HG03565 (cell line): Measurements from ENCODE around the gene HES5.

Experiments used
- ATAC-seq: cut with Tn5 transposase; IDR thresholded peaks from one replicate; pipeline ENCODE4 v1.9.1; 2021; ENCODE audit warnings: mild to moderate bottlenecking, moderate library complexity; ENCODE audit not compliant: unreplicated experiment

The HES5 gene

GRCh38 chr1:2533365-2533764, 3.3 kb upstream of the HES5 start:
- no peak for ATAC-seq

GRCh38 chr1:2532485-2533160, 2.6 kb upstream of the HES5 start:
- no peak for ATAC-seq

- no peak for ATAC-seq
Observed at GRCh38 chr1:2530513-2531361, 674 bp upstream of the HES5 start.

GRCh38 chr1:2528966-2529783, 888 bp downstream of the HES5 start:
- ATAC-seq, result no peak

- no peak for ATAC-seq
Observed at GRCh38 chr1:2528611-2528965, 1.5 kb downstream of the HES5 start.

- ATAC-seq, result no peak
Observed at GRCh38 chr1:2528016-2528415, 2.0 kb downstream of the HES5 start.

- no peak for ATAC-seq
Observed at GRCh38 chr1:2527556-2527860, 2.6 kb downstream of the HES5 start.

- ATAC-seq, result peak; percentile 28
Observed at GRCh38 chr1:2526824-2527555, 3.1 kb downstream of the HES5 start.

- peak; percentile 67 for ATAC-seq
Observed at GRCh38 chr1:2525920-2526823, 3.9 kb downstream of the HES5 start, which contains the start of gene PANK4. TSS of gene PANK4 (minus strand) at chr1:2526596. CDS start at chr1:2526587, 9 bp downstream.

GRCh38 chr1:2525572-2525919, 4.5 kb downstream of the HES5 start:
- ATAC-seq, result no peak

- no peak for ATAC-seq
Observed at GRCh38 chr1:2523891-2524609, 6.0 kb downstream of the HES5 start.

GRCh38 chr1:2523191-2523890, 6.7 kb downstream of the HES5 start:
- ATAC-seq, result no peak

- ATAC-seq, result no peak
Observed at GRCh38 chr1:2522230-2522629, 7.8 kb downstream of the HES5 start.

- ATAC-seq, result no peak
Observed at GRCh38 chr1:2520806-2521205, 9.3 kb downstream of the HES5 start.

- ATAC-seq, result no peak
Observed at GRCh38 chr1:2520206-2520605, 9.9 kb downstream of the HES5 start.

- no peak for ATAC-seq
Observed at GRCh38 chr1:2519729-2520128, 10.3 kb downstream of the HES5 start.

- no peak for ATAC-seq
Observed at GRCh38 chr1:2519029-2519685, 10.9 kb downstream of the HES5 start.

- no peak for ATAC-seq
Observed at GRCh38 chr1:2518528-2518927, 11.5 kb downstream of the HES5 start.
